H1 (cell line): ENCODE results near the gene GABRG3. TPM values are rescaled to one million over a fixed set of nuclear protein-coding genes. Genes with fewer than 3 reads are reported as not detected.

Experiments
- CTCF ChIA-PET: fragments of 300-600 bp; sonication (Branson Sonifier 250); formaldehyde crosslinking; loops from one replicate; lab custom pipeline; 2021; ENCODE audit not compliant: partially characterized antibody; lab: Charles Lee
- POLR2A ChIA-PET: fragments of 300-600 bp; sonication (Branson Sonifier 250); formaldehyde crosslinking; loops from one replicate; lab custom pipeline; 2021; ENCODE audit warnings: inconsistent platforms; ENCODE audit not compliant: partially characterized antibody; lab: Charles Lee
- DNase-seq, 2 experiments: peaks; one replicate each; pipeline versions ENCODE4 v3.0.0 to v3.0.0-alpha.2; 2010 to 2022; ENCODE audit warnings: low spot score in 2 of 2, low read depth in 1 of 2, mixed read lengths in 1 of 2
- FAIRE-seq: peaks from 2 replicates; lab custom pipeline; 2011; peaks lifted over from hg19 to GRCh38; lab: Jason Lieb, UNC
- H2AFZ ChIP-seq: 2 replicates; pipeline ENCODE4 v1.8.1; 2012; ENCODE audit warnings: low read length, inconsistent platforms
- H2AK5ac ChIP-seq: 2 replicates; pipeline ENCODE4 v1.6.1; 2013; ENCODE audit warnings: low read depth, low read length
- H2BK120ac ChIP-seq: replicated peaks from 2 replicates; pipeline ENCODE3; 2013; ENCODE audit warnings: low read depth, low read length, inconsistent platforms
- H2BK12ac ChIP-seq: 2 replicates; pipeline ENCODE4 v1.6.1; 2013; ENCODE audit warnings: low read depth, low read length
- H2BK15ac ChIP-seq: 2 replicates; pipeline ENCODE4 v1.6.1; 2013; ENCODE audit warnings: low read length
- H2BK20ac ChIP-seq: 2 replicates; pipeline ENCODE4 v1.6.1; 2013; ENCODE audit warnings: low read length
- H2BK5ac ChIP-seq: 2 replicates; pipeline ENCODE4 v1.6.1; 2013; ENCODE audit warnings: low read depth, low read length
- H3K14ac ChIP-seq: 2 replicates; pipeline ENCODE4 v1.6.1; 2013; ENCODE audit warnings: inconsistent platforms; ENCODE audit not compliant: insufficient read length
- H3K18ac ChIP-seq: 2 replicates; pipeline ENCODE4 v1.6.1; 2013; ENCODE audit warnings: low read length; ENCODE audit errors: extremely low read depth
- H3K23ac ChIP-seq: 2 replicates; pipeline ENCODE4 v1.6.1; 2013; ENCODE audit warnings: inconsistent platforms; ENCODE audit not compliant: insufficient read length
- H3K23me2 ChIP-seq: 2 replicates; pipeline ENCODE4 v1.6.1; 2013; ENCODE audit warnings: low read depth, low read length
- H3K27ac ChIP-seq: 2 replicates; pipeline ENCODE4 v1.6.1; 2011; ENCODE audit warnings: low read depth, low read length, inconsistent platforms
- H3K27me3 ChIP-seq, 4 experiments: replicated peaks in 1 of 4; 1 replicate in 1 of 4; 2 replicates in 3 of 4; pipeline versions ENCODE4 v1.6.1 to v1.8.1; 2011 to 2013; ENCODE audit warnings: low read length in 3 of 4, mild to moderate bottlenecking in 3 of 4, inconsistent platforms in 2 of 4, mixed read lengths in 2 of 4, moderate library complexity in 1 of 4; ENCODE audit not compliant: control insufficient read depth in 3 of 4, insufficient read depth in 3 of 4; ENCODE audit errors: extremely low read depth in 1 of 4
- H3K36me3 ChIP-seq, 4 experiments: 2 replicates each; pipeline versions ENCODE4 v1.6.1 to v1.8.1; 2011 to 2013; ENCODE audit warnings: mild to moderate bottlenecking in 4 of 4, low read length in 3 of 4, moderate library complexity in 2 of 4, control low read depth in 1 of 4, inconsistent platforms in 1 of 4; ENCODE audit not compliant: insufficient read depth in 4 of 4, control insufficient read depth in 2 of 4
- H3K4ac ChIP-seq: replicated peaks from 2 replicates; pipeline ENCODE3; 2013; ENCODE audit warnings: low read length, low read depth, mixed read lengths, inconsistent platforms; ENCODE audit not compliant: insufficient read length
- H3K4me1 ChIP-seq, 4 experiments: replicated peaks in 1 of 4; 1 replicate in 1 of 4; 2 replicates in 3 of 4; pipeline versions ENCODE4 v1.6.1 to v1.8.1; 2011 to 2013; ENCODE audit warnings: low read length in 3 of 4, inconsistent platforms in 2 of 4, mixed read lengths in 1 of 4; ENCODE audit not compliant: insufficient read depth in 4 of 4, control insufficient read depth in 3 of 4
- H3K4me2 ChIP-seq, 2 experiments: 2 replicates each; pipeline versions ENCODE4 v1.6.1 to v1.8.1; 2011 to 2013; ENCODE audit warnings: low read depth in 2 of 2, low read length in 2 of 2, control low read depth in 1 of 2, inconsistent platforms in 1 of 2, mild to moderate bottlenecking in 1 of 2; ENCODE audit not compliant: insufficient read depth in 1 of 2
- H3K4me3 ChIP-seq, 4 experiments: fragments of 200-600, 300-600 bp in 1 of 4; sonication (generic), shearing (Covaris generic), sonication (Bioruptor Twin) in 1 of 4; 2 replicates each; pipeline versions ENCODE4 v1.5.1 to v1.8.1; 2011 to 2016; ENCODE audit warnings: low read length in 4 of 4, low read depth in 3 of 4, control low read depth in 2 of 4, inconsistent platforms in 2 of 4, mild to moderate bottlenecking in 2 of 4, mixed read lengths in 1 of 4, moderate library complexity in 1 of 4; ENCODE audit not compliant: insufficient read depth in 2 of 4; ENCODE audit errors: extremely low read depth in 1 of 4
- H3K56ac ChIP-seq: replicated peaks from 2 replicates; pipeline ENCODE3; 2013; ENCODE audit warnings: low read depth, mild to moderate bottlenecking, mixed read lengths, low read length, inconsistent platforms; ENCODE audit not compliant: insufficient read length
- H3K79me1 ChIP-seq: 2 replicates; pipeline ENCODE4 v1.6.1; 2013; ENCODE audit warnings: low read depth, low read length, control low read depth
- H3K79me2 ChIP-seq, 2 experiments: 2 replicates each; pipeline versions ENCODE4 v1.6.1 to v1.8.1; 2012 to 2013; ENCODE audit warnings: low read length in 2 of 2, mild to moderate bottlenecking in 2 of 2, inconsistent platforms in 1 of 2; ENCODE audit not compliant: insufficient read depth in 2 of 2, control insufficient read depth in 1 of 2
- H3K9ac ChIP-seq, 4 experiments: replicated peaks in 1 of 4; 1 replicate in 1 of 4; 2 replicates in 3 of 4; pipeline versions ENCODE4 v1.6.1 to v1.8.1; 2011 to 2013; ENCODE audit warnings: low read depth in 3 of 4, low read length in 3 of 4, control low read depth in 2 of 4, mild to moderate bottlenecking in 2 of 4, moderate library complexity in 2 of 4, inconsistent platforms in 1 of 4; ENCODE audit errors: extremely low read depth in 1 of 4
- H3K9me3 ChIP-seq, 2 experiments: 2 replicates each; pipeline versions ENCODE4 v1.6.1 to v1.8.1; 2012 to 2013; ENCODE audit warnings: mild to moderate bottlenecking in 2 of 2, moderate library complexity in 2 of 2, control low read depth in 1 of 2, inconsistent platforms in 1 of 2, low read depth in 1 of 2, low read length in 1 of 2, mixed read lengths in 1 of 2; ENCODE audit not compliant: insufficient read depth in 2 of 2
- H4K20me1 ChIP-seq, 2 experiments: replicated peaks in 1 of 2; 2 replicates each; pipeline versions ENCODE3 to v1.8.1; 2011 to 2013; ENCODE audit warnings: inconsistent platforms in 2 of 2, low read length in 2 of 2, mild to moderate bottlenecking in 1 of 2; ENCODE audit not compliant: insufficient read depth in 2 of 2, control insufficient read depth in 1 of 2
- H4K5ac ChIP-seq: 2 replicates; pipeline ENCODE4 v1.6.1; 2013; ENCODE audit warnings: low read length, low read depth, mixed read lengths, inconsistent platforms; ENCODE audit not compliant: insufficient read length
- H4K8ac ChIP-seq: 2 replicates; pipeline ENCODE4 v1.8.0; 2013; ENCODE audit warnings: mild to moderate bottlenecking, moderate library complexity, low read length, inconsistent platforms; ENCODE audit not compliant: insufficient read depth; ENCODE audit errors: extremely low read depth
- H4K91ac ChIP-seq: replicated peaks from 2 replicates; pipeline ENCODE3; 2013; ENCODE audit warnings: low read length, mixed read lengths, inconsistent platforms; ENCODE audit not compliant: insufficient read length
- ATF2 ChIP-seq: IDR thresholded peaks from 2 replicates; pipeline ENCODE4 v1.6.1; 2012; ENCODE audit warnings: low read length, inconsistent platforms
- EP300 ChIP-seq, 2 experiments: IDR thresholded peaks; 1 replicate in 1 of 2; 2 replicates in 1 of 2; pipeline ENCODE4 v1.6.1; 2011 to 2012; ENCODE audit warnings: low read depth in 2 of 2, low read length in 2 of 2, mild to moderate bottlenecking in 2 of 2, borderline replicate concordance in 1 of 2, inconsistent platforms in 1 of 2, moderate library complexity in 1 of 2
- PHF8 ChIP-seq: fragments of 200-600 bp; sonication (generic); conservative IDR thresholded peaks from 2 replicates; pipeline ENCODE4 v1.7.1; 2012; ENCODE audit warnings: low read depth, mild to moderate bottlenecking, inconsistent platforms, low read length, moderate library complexity
- POLR2AphosphoS5 ChIP-seq: IDR thresholded peaks from 2 replicates; pipeline ENCODE4 v1.6.1; 2011; ENCODE audit warnings: low read depth, low read length
- RBBP5 ChIP-seq: IDR thresholded peaks from 2 replicates; pipeline ENCODE4 v1.7.1; 2012; ENCODE audit warnings: low read depth, mild to moderate bottlenecking, inconsistent platforms, low read length, moderate library complexity, borderline replicate concordance
- SP4 ChIP-seq: IDR thresholded peaks from 2 replicates; pipeline ENCODE4 v1.6.1; 2012; ENCODE audit warnings: low read length, inconsistent platforms
- SUZ12 ChIP-seq: fragments of 200-600 bp; sonication (generic); IDR thresholded peaks from 2 replicates; pipeline ENCODE4 v1.6.1; 2012; ENCODE audit warnings: mild to moderate bottlenecking, inconsistent platforms, low read length, moderate library complexity, mixed read lengths
- TCF12 ChIP-seq: IDR thresholded peaks from 2 replicates; pipeline ENCODE4 v1.6.1; 2011; ENCODE audit warnings: low read depth, mild to moderate bottlenecking, low read length
- WGBS, 2 experiments: shearing (Covaris generic) in 1 of 2; methylation state at CpG; one replicate each; pipeline versions ENCODE4 v1.1.6 to v1.1.7; 2013 to 2015; ENCODE audit warnings: low lambda C conversion rate in 2 of 2, mixed read lengths in 2 of 2, inconsistent platforms in 1 of 2, low coverage in 1 of 2, missing lambda C conversion rate in 1 of 2; ENCODE audit not compliant: insufficient replicate concordance in 2 of 2, insufficient coverage in 1 of 2, insufficient read length in 1 of 2; ENCODE audit errors: extremely low coverage in 1 of 2, missing lambda C conversion rate in 1 of 2; 5-methylcytosine and 5-hydroxymethylcytosine counted together
- polyA plus RNA-seq, 7 experiments: library from polyadenylated mRNA; depleted of rRNA in 3 of 7; stranded (reverse) in 5 of 7; unstranded in 2 of 7; fragments of >200 nt in 5 of 7; fragments of 200-250 nt in 2 of 7; gene quantifications; 1 replicate in 5 of 7; 2 replicates in 1 of 7; 4 replicates in 1 of 7; pipeline versions ENCODE4 v1.2.1 to v1.2.3, GENCODE V29; 2011 to 2013; ENCODE audit warnings: missing spikeins in 2 of 7, mixed read lengths in 2 of 7
- total RNA-seq: library from RNA; stranded (reverse); fragmentation: NEBNext Ultra II Directional; extraction: Animal tissue kit (Norgen Biotek cat#: 25700); gene quantifications from 2 replicates; pipeline ENCODE4 v1.2.1, GENCODE V29; 2021

The GABRG3 gene
- total and polyA plus RNA-seq, 2 of the 8 experiments (the other 6 are each of a cell fraction or from before 2014, with no cell fraction given): 0.17 to 0.80 TPM

DNA sequence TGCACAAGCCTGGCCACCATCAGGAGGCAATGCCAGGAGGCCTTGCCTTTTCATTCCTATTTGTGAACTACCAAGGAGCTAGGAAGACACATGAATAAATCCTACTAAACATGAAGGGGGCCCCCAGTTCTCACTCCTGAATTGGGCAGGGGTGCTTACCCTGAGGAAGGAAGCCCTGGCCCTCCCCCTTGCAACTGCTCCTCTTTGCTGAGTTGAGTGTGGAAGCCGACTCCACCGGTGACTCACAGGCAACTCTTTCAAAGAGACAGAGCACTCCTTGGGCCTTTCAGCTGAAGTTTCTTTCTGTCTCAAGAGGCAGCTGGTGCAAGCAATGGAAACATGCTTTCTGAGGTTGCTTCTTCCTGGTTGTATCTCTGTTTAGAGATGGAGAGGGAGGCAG lies 1.7 kb downstream of the GABRG3 start:
- no peak overlapping the region for H2BK20ac ChIP-seq
- H3K23ac ChIP-seq: no peak overlapping the region
- H3K4ac ChIP-seq: no peak overlapping the region
- no peak overlapping the region for H2BK15ac ChIP-seq
- H3K4me1 ChIP-seq: peaks cover 0 to 3% (median 1%) of the 10 kb centered on the region in 4 experiments; a peak in 1 of 7 replicates
- no peaks in the 10 kb centered on the region for H4K20me1 ChIP-seq
- H3K27ac ChIP-seq: no peak overlapping the region
- peaks cover 16 to 48% (median 43%) of the 10 kb centered on the region in 4 experiments for H3K27me3 ChIP-seq
- H3K79me2 ChIP-seq: no peaks in the 10 kb centered on the region
- POLR2A ChIA-PET: no interaction called here
- no peak for TF ChIP-seq PHF8
- no peak for TF ChIP-seq EP300 (IDR thresholded peaks at IDR 0.05; ENCODE audit: borderline replicate concordance in 1 of 2, low read depth in 2 of 2, low read length in 2 of 2)
- no peak for TF ChIP-seq TCF12
- no peak for TF ChIP-seq RBBP5
- TF ChIP-seq SUZ12: no peak
- no peak for TF ChIP-seq SP4
- TF ChIP-seq ATF2: no peak
- no peak for TF ChIP-seq POLR2AphosphoS5
- no peak overlapping the region for H3K9ac ChIP-seq
- H4K91ac ChIP-seq: no peak overlapping the region
- no peak for FAIRE-seq
- H4K5ac ChIP-seq: no peak overlapping the region
- H3K56ac ChIP-seq: no peak overlapping the region
- CTCF ChIA-PET: interaction anchor here (0.6 to 7.6 kb wide), 14 partner anchors 10 to 286 kb away, joined by 3 to 74 read pairs (median 6); no protein-coding TSS in a partner anchor
- no peak overlapping the region; a peak in 1 of 4 replicates for H3K4me2 ChIP-seq
- H3K4me3 ChIP-seq: no peak overlapping the region
- no peak for DNase-seq
- peaks cover 6% of the 10 kb centered on the region; the same call in 1 of the 2 replicates for H3K23me2 ChIP-seq
- no peak overlapping the region for H2BK5ac ChIP-seq
- no peak overlapping the region for H4K8ac ChIP-seq
- no peaks in the 10 kb centered on the region for H3K79me1 ChIP-seq
- 83% methylated on average over 2 of the region's 2 CpGs; no CpG with 5 or more reads in 1 of the 2 experiments for WGBS, 2 experiments
- H2AFZ ChIP-seq: no peak overlapping the region
- H2AK5ac ChIP-seq: no peak overlapping the region
- H2BK12ac ChIP-seq: no peak overlapping the region
- no peak overlapping the region for H2BK120ac ChIP-seq
- H3K18ac ChIP-seq: no peak overlapping the region
- H3K36me3 ChIP-seq: no peaks in the 10 kb centered on the region
- H3K14ac ChIP-seq: no peak overlapping the region
- no peaks in the 10 kb centered on the region for H3K9me3 ChIP-seq
